ENCODE data around the gene ITCH. TPM values are rescaled to one million over a fixed set of nuclear protein-coding genes. Genes with fewer than 3 reads are reported as not detected.

Gene ITCH
- total and polyA plus RNA-seq, 9 of the 15 experiments (the other 6 are each of a cell fraction or from before 2014, with no cell fraction given): 7.5 to 53.0 (median 22.9) TPM

DNA sequence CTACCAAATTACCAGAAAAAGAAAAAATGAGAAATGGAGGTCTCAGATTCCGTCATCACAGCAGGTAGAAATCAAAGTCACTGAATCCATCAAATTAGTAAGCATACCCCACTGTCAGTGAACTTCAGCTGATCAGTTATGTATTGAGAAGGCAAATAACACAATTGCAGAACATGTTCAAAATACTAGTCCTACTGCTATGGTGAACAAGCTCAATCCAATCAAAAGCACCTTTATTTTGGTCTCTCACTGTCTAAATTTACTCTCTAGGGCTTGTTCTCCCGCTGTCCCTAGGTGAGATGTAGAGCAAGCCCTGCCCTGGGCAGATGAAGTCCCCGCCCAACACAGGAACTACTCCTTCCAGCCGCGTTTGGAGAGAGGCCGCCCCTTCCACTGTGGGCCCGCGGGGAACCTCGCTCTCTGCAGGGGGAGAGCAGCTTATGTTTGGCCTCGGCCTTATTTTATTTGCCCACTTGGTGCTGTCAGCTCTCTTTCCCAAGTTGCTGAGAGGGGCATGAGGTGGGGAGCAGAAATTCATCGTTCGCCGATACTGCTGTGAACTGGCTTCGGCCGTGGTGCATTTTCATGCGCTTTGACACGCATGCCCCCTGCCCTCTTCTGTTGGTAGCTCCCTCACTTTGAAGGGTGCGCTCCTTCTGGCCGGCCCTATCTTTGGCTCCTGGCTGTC, 181.2 kb downstream of the ITCH start:
- no peak for FAIRE-seq
- Histone ChIP-seq H3K4me3 (no peak overlapping the region), H3K9me1 (ENCODE audit: control insufficient read depth, insufficient read depth, low read length) (peaks cover 1% of the 10 kb centered on the region), H3K4me1 (replicated peaks in 1 of 2; ENCODE audit: control insufficient read depth in 2 of 2, insufficient read depth in 2 of 2, low read length in 2 of 2) (peaks cover 3 to 11% of the 10 kb centered on the region in 2 experiments; a peak in 4 of 5 replicates), H3K27ac (ENCODE audit: extremely low read depth, low read depth, low read length) (no peak overlapping the region), H3K27me3 (ENCODE audit: control insufficient read depth in 2 of 2, insufficient read depth in 2 of 2, low read length in 2 of 2) (no peaks in the 10 kb centered on the region; a peak in 1 of 5 replicates), H3K4me2 (ENCODE audit: insufficient read depth, low read length) (no peak overlapping the region), H2AFZ (ENCODE audit: low read depth, low read length) (no peak overlapping the region), H4K20me1 (replicated peaks; ENCODE audit: control insufficient read depth, insufficient read depth, low read length) (no peaks in the 10 kb centered on the region), H3K9me3 (replicated peaks; ENCODE audit: control insufficient read depth, insufficient read depth, low read depth, low read length) (no peaks in the 10 kb centered on the region), H3K36me3 (ENCODE audit: control insufficient read depth, insufficient read depth, low read length) (peaks cover 22% of the 10 kb centered on the region; the same call in 2 of the 3 replicates), H3K79me2 (ENCODE audit: control insufficient read depth, insufficient read depth, low read length) (no peaks in the 10 kb centered on the region), H3K9ac (ENCODE audit: insufficient read depth in 1 of 2, low read depth in 2 of 2, low read length in 2 of 2) (0 out of 4 replicates have a peak overlapping the region, but pooled peaks of 1 of the 2 experiments have one; percentile 2)
- in situ Hi-C loops (cut with MboI) (no loop called here), intact Hi-C loops (cut with micrococcal nuclease) (no loop called here)
- 54% methylated on average over 18 of the region's 19 CpGs for WGBS (ENCODE audit: insufficient coverage, low coverage, missing lambda C conversion rate)
- ChIA-PET POLR2A (interaction anchor here (0.7 to 1.1 kb wide), 3 partner anchors 9 to 157 kb away, joined by 3 to 5 read pairs (median 3); no protein-coding TSS in a partner anchor), CTCF (ENCODE audit: low intra/inter-chr PET ratio) (no interaction called here)
- DNase-seq (ENCODE audit: extremely low read depth in 1 of 4, low spot score in 3 of 4): no peak
- ATAC-seq: peak; percentile 71
- no TSS peak for BruUV-seq (replicated peaks)
- peak; percentile 60; the same call in 1 of the 2 replicates for TF ChIP-seq MYNN (IDR thresholded peaks at IDR 0.05)
- no peak for TF ChIP-seq MYNN (CRISPR knock-in tag; IDR thresholded peaks at IDR 0.05)
- TF ChIP-seq ZNF3 (CRISPR knock-in tag; IDR thresholded peaks at IDR 0.05): no peak
- TF ChIP-seq ZNF780A (CRISPR knock-in tag; IDR thresholded peaks at IDR 0.05): no peak
- TF ChIP-seq ATF7 (IDR thresholded peaks at IDR 0.05): peak; percentile 16; the same call in 1 of the 2 replicates
- TF ChIP-seq CHCHD3 (CRISPR knock-in tag; IDR thresholded peaks at IDR 0.05): no peak
- no peak for TF ChIP-seq POLR2G (IDR thresholded peaks at IDR 0.05; ENCODE audit: low read depth, low read length)
- no peak for TF ChIP-seq NR2C2 (CRISPR knock-in tag; IDR thresholded peaks at IDR 0.05)
- no peak for TF ChIP-seq NR2C2 (tag; IDR thresholded peaks at IDR 0.05)
- no peak for TF ChIP-seq BCL6 (CRISPR knock-in tag; IDR thresholded peaks at IDR 0.05)
- TF ChIP-seq, protein P1, sequence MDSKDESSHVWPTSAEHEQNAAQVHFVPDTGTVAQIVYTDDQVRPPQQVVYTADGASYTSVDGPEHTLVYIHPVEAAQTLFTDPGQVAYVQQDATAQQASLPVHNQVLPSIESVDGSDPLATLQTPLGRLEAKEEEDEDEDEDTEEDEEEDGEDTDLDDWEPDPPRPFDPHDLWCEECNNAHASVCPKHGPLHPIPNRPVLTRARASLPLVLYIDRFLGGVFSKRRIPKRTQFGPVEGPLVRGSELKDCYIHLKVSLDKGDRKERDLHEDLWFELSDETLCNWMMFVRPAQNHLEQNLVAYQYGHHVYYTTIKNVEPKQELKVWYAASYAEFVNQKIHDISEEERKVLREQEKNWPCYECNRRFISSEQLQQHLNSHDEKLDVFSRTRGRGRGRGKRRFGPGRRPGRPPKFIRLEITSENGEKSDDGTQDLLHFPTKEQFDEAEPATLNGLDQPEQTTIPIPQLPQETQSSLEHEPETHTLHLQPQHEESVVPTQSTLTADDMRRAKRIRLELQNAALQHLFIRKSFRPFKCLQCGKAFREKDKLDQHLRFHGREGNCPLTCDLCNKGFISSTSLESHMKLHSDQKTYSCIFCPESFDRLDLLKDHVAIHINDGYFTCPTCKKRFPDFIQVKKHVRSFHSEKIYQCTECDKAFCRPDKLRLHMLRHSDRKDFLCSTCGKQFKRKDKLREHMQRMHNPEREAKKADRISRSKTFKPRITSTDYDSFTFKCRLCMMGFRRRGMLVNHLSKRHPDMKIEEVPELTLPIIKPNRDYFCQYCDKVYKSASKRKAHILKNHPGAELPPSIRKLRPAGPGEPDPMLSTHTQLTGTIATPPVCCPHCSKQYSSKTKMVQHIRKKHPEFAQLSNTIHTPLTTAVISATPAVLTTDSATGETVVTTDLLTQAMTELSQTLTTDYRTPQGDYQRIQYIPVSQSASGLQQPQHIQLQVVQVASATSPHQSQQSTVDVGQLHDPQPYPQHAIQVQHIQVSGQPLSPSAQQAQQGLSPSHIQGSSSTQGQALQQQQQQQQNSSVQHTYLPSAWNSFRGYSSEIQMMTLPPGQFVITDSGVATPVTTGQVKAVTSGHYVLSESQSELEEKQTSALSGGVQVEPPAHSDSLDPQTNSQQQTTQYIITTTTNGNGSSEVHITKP (IDR thresholded peaks at IDR 0.05; ENCODE audit: partially characterized antibody): peak; percentile 94
- TF ChIP-seq ZNF274 (IDR thresholded peaks at IDR 0.05; ENCODE audit: borderline replicate concordance, low read depth, low read length): no peak
- no peak for TF ChIP-seq HNRNPUL1 (IDR thresholded peaks at IDR 0.05; ENCODE audit: low read length)
- TF ChIP-seq ZNF75A (CRISPR knock-in tag; IDR thresholded peaks at IDR 0.05): no peak
- TF ChIP-seq, protein P2, sequence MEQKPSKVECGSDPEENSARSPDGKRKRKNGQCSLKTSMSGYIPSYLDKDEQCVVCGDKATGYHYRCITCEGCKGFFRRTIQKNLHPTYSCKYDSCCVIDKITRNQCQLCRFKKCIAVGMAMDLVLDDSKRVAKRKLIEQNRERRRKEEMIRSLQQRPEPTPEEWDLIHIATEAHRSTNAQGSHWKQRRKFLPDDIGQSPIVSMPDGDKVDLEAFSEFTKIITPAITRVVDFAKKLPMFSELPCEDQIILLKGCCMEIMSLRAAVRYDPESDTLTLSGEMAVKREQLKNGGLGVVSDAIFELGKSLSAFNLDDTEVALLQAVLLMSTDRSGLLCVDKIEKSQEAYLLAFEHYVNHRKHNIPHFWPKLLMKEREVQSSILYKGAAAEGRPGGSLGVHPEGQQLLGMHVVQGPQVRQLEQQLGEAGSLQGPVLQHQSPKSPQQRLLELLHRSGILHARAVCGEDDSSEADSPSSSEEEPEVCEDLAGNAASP (IDR thresholded peaks at IDR 0.05): no peak
